Measurements from ENCODE around the gene CROT. TPM values are rescaled to one million over a fixed set of nuclear protein-coding genes. Genes with fewer than 3 reads are reported as not detected.

Gene CROT
- 5.3 to 7.9 TPM (median 6.8 TPM) in 5 replicates for total RNA-seq (2022; extraction: Qiagen RNA extraction; ENCODE audit: low read depth)

GRCh38 chr7:87345166-87345927 is at the start of gene CROT:
Gene CROT, plus strand, starts transcription at chr7:87345664. Its CDS starts 3,405 bp downstream, at chr7:87349069.

Other genes with a start within 250 kb of the CROT start
- gene DMTF1, start 193.2 kb upstream of the CROT start, total RNA-seq (2022; extraction: Qiagen RNA extraction; ENCODE audit: low read depth) = 11.9 to 21.2 TPM (median 19.6 TPM) in 5 replicates
- 21.7 to 29.1 TPM (median 27.0 TPM) in 5 replicates for gene TMEM243, start 125.9 kb upstream of the CROT start, total RNA-seq (2022; extraction: Qiagen RNA extraction; ENCODE audit: low read depth)
- 0.03 TPM in 1 of 5 replicates, not detected in the others for gene ABCB4, start 130.0 kb downstream of the CROT start, total RNA-seq (2022; extraction: Qiagen RNA extraction; ENCODE audit: low read depth)

All from A549 treated with GW870086 at 1 μM for 4 hours (cell line).